GM15510 (cell line): ENCODE data around the gene RPL39L.

Experiments used
- POLR2A ChIP-seq: IDR thresholded peaks from 3 replicates; pipeline ENCODE4 v1.6.1; 2011; ENCODE audit warnings: borderline replicate concordance; ENCODE audit not compliant: insufficient read length; ENCODE audit errors: extremely low read depth

Gene RPL39L

GRCh38 chr3:187112934-187113793, 26.1 kb downstream of the RPL39L start:
- TF ChIP-seq POLR2A: no peak

- no peak for TF ChIP-seq POLR2A
Observed at GRCh38 chr3:187110156-187110555, 29.1 kb downstream of the RPL39L start.

- no peak for TF ChIP-seq POLR2A
Observed at GRCh38 chr3:187107989-187108388, 31.3 kb downstream of the RPL39L start.

GRCh38 chr3:187105700-187106099, 33.6 kb downstream of the RPL39L start:
- TF ChIP-seq POLR2A: no peak

GRCh38 chr3:187104933-187105332, 34.4 kb downstream of the RPL39L start:
- no peak for TF ChIP-seq POLR2A

- TF ChIP-seq POLR2A: no peak
Observed at GRCh38 chr3:187104342-187104741, 35.0 kb downstream of the RPL39L start.

GRCh38 chr3:187103251-187103650, 36.0 kb downstream of the RPL39L start:
- TF ChIP-seq POLR2A: no peak

- no peak for TF ChIP-seq POLR2A
Observed at GRCh38 chr3:187102073-187102634, 37.1 kb downstream of the RPL39L start.

- TF ChIP-seq POLR2A: no peak
Observed at GRCh38 chr3:187101184-187102072, 37.9 kb downstream of the RPL39L start.

GRCh38 chr3:187098923-187099512, 40.3 kb downstream of the RPL39L start:
- no peak for TF ChIP-seq POLR2A

- no peak for TF ChIP-seq POLR2A
Observed at GRCh38 chr3:187093320-187093719, 46.0 kb downstream of the RPL39L start.

- no peak for TF ChIP-seq POLR2A
Observed at GRCh38 chr3:187088701-187089100, 50.6 kb downstream of the RPL39L start.

- no peak for TF ChIP-seq POLR2A
Observed at GRCh38 chr3:187086831-187087230, 52.5 kb downstream of the RPL39L start.

- TF ChIP-seq POLR2A: no peak
Observed at GRCh38 chr3:187085933-187086332, 53.4 kb downstream of the RPL39L start.
